ENCODE results near the gene ITGB6.

GRCh38 chr2:160097326-160097725, 102.7 kb downstream of the ITGB6 start:
- TF ChIP-seq ZBTB7A (IDR thresholded peaks at IDR 0.05; ENCODE audit: low read depth) (no peak), USF1 (IDR thresholded peaks at IDR 0.05) (no peak), CREB1 (IDR thresholded peaks at IDR 0.05; ENCODE audit: low read depth) (no peak), TAF1 (IDR thresholded peaks at IDR 0.05; ENCODE audit: low read depth) (no peak), NFIC (IDR thresholded peaks at IDR 0.05) (no peak), EP300 (IDR thresholded peaks at IDR 0.05; ENCODE audit: borderline replicate concordance) (no peak)
